Measurements from ENCODE around the gene ANKHD1. TPM values are rescaled to one million over a fixed set of nuclear protein-coding genes. Genes with fewer than 3 reads are reported as not detected.

ANKHD1 gene
- total and polyA plus RNA-seq, 2 of the 8 experiments (the other 6 are each of a cell fraction or from before 2014, with no cell fraction given) = 69.9 to 108 TPM

DNA sequence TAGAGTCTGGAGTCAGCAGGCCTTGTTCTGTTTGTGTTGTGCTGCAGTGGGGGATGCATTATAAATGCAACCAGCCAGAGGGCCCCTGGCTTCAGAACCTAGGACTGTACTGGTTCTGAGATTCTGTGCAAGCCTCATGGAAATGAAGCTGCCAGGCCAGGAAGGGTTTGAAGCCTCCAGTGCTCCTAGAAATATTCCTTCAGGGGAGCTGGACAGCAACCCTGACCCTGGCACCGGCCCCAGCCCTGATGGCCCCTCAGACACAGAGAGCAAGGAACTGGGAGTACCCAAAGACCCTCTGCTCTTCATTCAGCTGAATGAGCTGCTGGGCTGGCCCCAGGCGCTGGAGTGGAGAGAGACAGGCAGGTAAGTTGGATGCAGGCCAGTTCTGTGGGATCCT lies 41.5 kb upstream of the ANKHD1 start, which contains the start of gene SLC4A9:
TSS of gene SLC4A9 (plus strand) at position 94 of the 400 bp plus-strand sequence. CDS start at position 137, 43 bp downstream.
- ChIA-PET CTCF (ENCODE audit: partially characterized antibody) (interaction anchor here (0.6 to 5.8 kb wide), 10 partner anchors 9 to 124 kb away, joined by 3 to 135 read pairs (median 7); partner anchors contain the start of gene HBEGF), POLR2A (ENCODE audit: partially characterized antibody) (interaction anchor here (0.9 to 1.2 kb wide), 2 partner anchors 15 to 119 kb away, joined by 3 to 6 read pairs; no protein-coding TSS in a partner anchor)
- no peaks in the 10 kb centered on the region for H3K9me3 ChIP-seq (ENCODE audit: insufficient read depth in 2 of 2, low read depth in 1 of 2, low read length in 1 of 2)
- H3K18ac ChIP-seq (ENCODE audit: extremely low read depth, low read length) = no peak within 1 kb of the TSS
- no peak within 1 kb of the TSS for H4K5ac ChIP-seq (ENCODE audit: insufficient read length, low read depth, low read length)
- no peak within 1 kb of the TSS for H3K23ac ChIP-seq (ENCODE audit: insufficient read length)
- TF ChIP-seq BRCA1 (IDR thresholded peaks at IDR 0.05; ENCODE audit: low read depth, low read length) (no peak), HDAC2 (IDR thresholded peaks at IDR 0.05; ENCODE audit: borderline replicate concordance in 1 of 2, low read depth in 2 of 2, low read length in 2 of 2) (no peak), NANOG (IDR thresholded peaks at IDR 0.05; ENCODE audit: insufficient read depth, low read depth, low read length, poor library complexity, severe bottlenecking) (no peak), JUND (IDR thresholded peaks at IDR 0.05; ENCODE audit: low read length) (no peak), ASH2L (IDR thresholded peaks at IDR 0.05; ENCODE audit: low read length) (no peak), FOSL1 (IDR thresholded peaks at IDR 0.05; ENCODE audit: insufficient read depth, low read depth, low read length) (no peak), CBX8 (IDR thresholded peaks at IDR 0.05; ENCODE audit: borderline replicate concordance, low read depth, low read length) (no peak)
- TF ChIP-seq, protein P1, sequence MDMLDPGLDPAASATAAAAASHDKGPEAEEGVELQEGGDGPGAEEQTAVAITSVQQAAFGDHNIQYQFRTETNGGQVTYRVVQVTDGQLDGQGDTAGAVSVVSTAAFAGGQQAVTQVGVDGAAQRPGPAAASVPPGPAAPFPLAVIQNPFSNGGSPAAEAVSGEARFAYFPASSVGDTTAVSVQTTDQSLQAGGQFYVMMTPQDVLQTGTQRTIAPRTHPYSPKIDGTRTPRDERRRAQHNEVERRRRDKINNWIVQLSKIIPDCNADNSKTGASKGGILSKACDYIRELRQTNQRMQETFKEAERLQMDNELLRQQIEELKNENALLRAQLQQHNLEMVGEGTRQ (IDR thresholded peaks at IDR 0.05; ENCODE audit: low read length) = no peak
- TF ChIP-seq, protein P2, sequence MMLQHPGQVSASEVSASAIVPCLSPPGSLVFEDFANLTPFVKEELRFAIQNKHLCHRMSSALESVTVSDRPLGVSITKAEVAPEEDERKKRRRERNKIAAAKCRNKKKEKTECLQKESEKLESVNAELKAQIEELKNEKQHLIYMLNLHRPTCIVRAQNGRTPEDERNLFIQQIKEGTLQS (IDR thresholded peaks at IDR 0.05; ENCODE audit: insufficient read depth, low read depth, low read length) = no peak
- WGBS, 2 experiments (ENCODE audit: extremely low coverage in 1 of 2, insufficient coverage in 1 of 2, insufficient read length in 1 of 2, insufficient replicate concordance in 2 of 2, low coverage in 1 of 2, low lambda C conversion rate in 2 of 2, missing lambda C conversion rate in 1 of 2) = 89% methylated on average over 2 of the region's 2 CpGs; no CpG with 5 or more reads in 1 of the 2 experiments
- no peak within 1 kb of the TSS for H4K8ac ChIP-seq (ENCODE audit: extremely low read depth, insufficient read depth, low read length)
- no peak within 1 kb of the TSS for H3K4me3 ChIP-seq (ENCODE audit: extremely low read depth in 1 of 4, insufficient read depth in 2 of 4, low read depth in 3 of 4, low read length in 4 of 4)
- H2BK15ac ChIP-seq (ENCODE audit: low read length) = no peak within 1 kb of the TSS
- FAIRE-seq = no peak
- no peaks in the 10 kb centered on the region for H3K79me1 ChIP-seq (ENCODE audit: low read depth, low read length)
- no peak within 1 kb of the TSS for H3K9ac ChIP-seq (replicated peaks in 1 of 4; ENCODE audit: extremely low read depth in 1 of 4, low read depth in 3 of 4, low read length in 3 of 4)
- no peak within 1 kb of the TSS for H2BK20ac ChIP-seq (ENCODE audit: low read length)
- H3K4ac ChIP-seq (replicated peaks; ENCODE audit: insufficient read length, low read depth, low read length) = no peak within 1 kb of the TSS
- H3K56ac ChIP-seq (replicated peaks; ENCODE audit: insufficient read length, low read depth, low read length) = no peak within 1 kb of the TSS
- H2AFZ ChIP-seq (ENCODE audit: low read length) = no peak within 1 kb of the TSS
- H2BK120ac ChIP-seq (replicated peaks; ENCODE audit: low read depth, low read length) = no peak within 1 kb of the TSS
- H3K79me2 ChIP-seq (ENCODE audit: control insufficient read depth in 1 of 2, insufficient read depth in 2 of 2, low read length in 2 of 2) = no peaks in the 10 kb centered on the region
- no peak within 1 kb of the TSS for H2AK5ac ChIP-seq (ENCODE audit: low read depth, low read length)
- no peak within 1 kb of the TSS for H3K27ac ChIP-seq (ENCODE audit: low read depth, low read length)
- H3K4me2 ChIP-seq (ENCODE audit: insufficient read depth in 1 of 2, low read depth in 2 of 2, low read length in 2 of 2) = no peak within 1 kb of the TSS
- peaks cover 0 to 7% (median 2%) of the 10 kb centered on the region in 4 experiments; a peak in 2 of 7 replicates for H3K27me3 ChIP-seq (replicated peaks in 1 of 4; ENCODE audit: control insufficient read depth in 3 of 4, extremely low read depth in 1 of 4, insufficient read depth in 3 of 4, low read length in 3 of 4)
- H2BK12ac ChIP-seq (ENCODE audit: low read depth, low read length) = no peak within 1 kb of the TSS
- H4K20me1 ChIP-seq (replicated peaks in 1 of 2; ENCODE audit: control insufficient read depth in 1 of 2, insufficient read depth in 2 of 2, low read length in 2 of 2) = no peaks in the 10 kb centered on the region
- no peak within 1 kb of the TSS for H2BK5ac ChIP-seq (ENCODE audit: low read depth, low read length)
- H3K14ac ChIP-seq (ENCODE audit: insufficient read length) = no peak within 1 kb of the TSS
- DNase-seq (ENCODE audit: low read depth in 1 of 2, low spot score in 2 of 2) = no peak
- no peaks in the 10 kb centered on the region for H3K36me3 ChIP-seq (ENCODE audit: control insufficient read depth in 2 of 4, insufficient read depth in 4 of 4, low read length in 3 of 4)
- H4K91ac ChIP-seq (replicated peaks; ENCODE audit: insufficient read length, low read length) = no peak within 1 kb of the TSS
- peaks cover 0 to 11% (median under 1%) of the 10 kb centered on the region in 4 experiments; a peak in 4 of 7 replicates for H3K4me1 ChIP-seq (replicated peaks in 1 of 4; ENCODE audit: control insufficient read depth in 3 of 4, insufficient read depth in 4 of 4, low read length in 3 of 4)
- H3K23me2 ChIP-seq (ENCODE audit: low read depth, low read length) = no peaks in the 10 kb centered on the region; the same call in 1 of the 2 replicates

Measured in H1 (cell line).